Breast epithelium (tissue), 4 donors: ENCODE data around the gene NTN5. TPM values are rescaled to one million over a fixed set of nuclear protein-coding genes. Genes with fewer than 3 reads are reported as not detected.

Experiments
- DNase-seq, 2 donors: peaks; one replicate each; pipeline ENCODE4 v3.0.0-alpha.2; 2019; ENCODE audit warnings: low spot score in 2 of 2
- H3K27ac ChIP-seq, 2 donors: fragments of 200-600 bp; sonication (generic) in 1 of 2; one replicate each; pipeline ENCODE4 v1.5.1; 2016 to 2019; ENCODE audit warnings: mild to moderate bottlenecking in 1 of 2
- H3K27me3 ChIP-seq, 2 donors: fragments of 200-600 bp; sonication (generic) in 1 of 2; one replicate each; pipeline versions ENCODE4 v1.5.1 to v1.6.0; 2017 to 2019; ENCODE audit warnings: control low read depth in 1 of 2, mild to moderate bottlenecking in 1 of 2
- H3K36me3 ChIP-seq: fragments of 200-600 bp; one replicate; pipeline ENCODE4 v1.5.1; 2019
- H3K4me1 ChIP-seq, 2 donors: fragments of 200-600 bp; sonication (generic); one replicate each; pipeline ENCODE4 v1.5.1; 2016 to 2019; ENCODE audit warnings: control low read depth in 1 of 2
- H3K4me3 ChIP-seq, 3 donors: fragments of 200-600 bp; sonication (generic); 1 replicate in 2 of 3; 2 replicates in 1 of 3; pipeline ENCODE4 v1.5.1; 2016 to 2019; ENCODE audit warnings: mild to moderate bottlenecking in 3 of 3, moderate library complexity in 2 of 3
- H3K9me3 ChIP-seq, 2 donors: fragments of 200-600 bp; sonication (generic) in 1 of 2; one replicate each; pipeline ENCODE4 v1.5.1; 2016 to 2019; ENCODE audit warnings: control low read depth in 1 of 2
- POLR2A ChIP-seq: fragments of 450-650 bp; IDR thresholded peaks from one replicate; pipeline ENCODE4 v1.6.1; 2016; ENCODE audit warnings: antibody characterized with exemption, mild to moderate bottlenecking, moderate library complexity
- POLR2AphosphoS5 ChIP-seq, 3 donors: sonication (generic); formaldehyde crosslinking; IDR thresholded peaks; one replicate each; pipeline ENCODE4 v1.6.1; 2017; ENCODE audit warnings: antibody characterized with exemption in 3 of 3
- intact Hi-C: fragments of 100-400 bp; cut with DNase I; formaldehyde crosslinking; loops from one replicate; pipeline ENCODE4 v1.15.1; 2023; ENCODE audit warnings: low total_unique reads
- total RNA-seq, 3 donors: library from RNA; depleted of rRNA; stranded (reverse); fragments of >200 nt; gene quantifications; one replicate each; pipeline ENCODE4 v1.1.0, GENCODE V29; 2016
- TF ChIP-seq, protein P1 (sequence below), 3 donors: fragments of 450-650 bp; IDR thresholded peaks; one replicate each; pipeline ENCODE4 v1.5.1; 2016 to 2017; ENCODE audit warnings: antibody characterized with exemption in 3 of 3, mild to moderate bottlenecking in 3 of 3, moderate library complexity in 3 of 3

NTN5 gene
- total RNA-seq, 3 donors from 2014 or later, result 0.64 to 2.9 (median 2.6) TPM

DNA sequence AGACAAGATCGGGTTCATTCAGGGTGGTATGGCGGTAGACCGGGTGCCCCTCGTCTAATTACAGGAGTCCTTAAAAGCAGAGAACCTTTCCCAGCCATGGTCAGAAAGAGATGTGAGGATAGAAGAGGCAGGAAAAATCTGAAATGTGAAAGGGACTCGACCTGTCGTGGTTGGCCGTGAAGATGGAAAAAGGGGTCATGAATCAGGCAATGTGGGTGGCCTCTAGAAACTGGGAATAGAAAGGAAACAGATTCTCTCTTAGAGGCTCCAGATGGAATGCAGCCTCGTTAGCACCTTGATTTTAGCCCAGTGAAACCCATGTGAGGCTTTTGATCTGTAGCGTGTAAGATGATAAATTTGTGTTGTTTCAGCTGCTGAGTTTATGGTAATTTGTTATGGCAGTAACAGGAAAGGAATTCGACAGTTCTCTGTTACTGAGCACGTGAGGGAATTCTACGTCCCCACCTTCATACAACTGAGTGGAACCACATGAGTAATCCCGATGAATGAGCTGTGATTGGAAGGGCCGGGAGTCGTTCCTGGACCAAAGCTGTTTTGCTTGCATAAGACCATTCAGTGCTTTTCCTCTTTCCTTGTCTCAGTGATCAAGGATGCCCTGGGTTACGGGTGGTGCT, 15.9 kb downstream of the NTN5 start:
- DNase-seq, result no peak

GRCh38 chr19:48654299-48655059, 18.3 kb downstream of the NTN5 start:
- H3K27me3 ChIP-seq, result no peaks in the 10 kb centered on the region
- no peak overlapping the region for H3K4me3 ChIP-seq
- intact Hi-C loops, result no loop called here
- no peaks in the 10 kb centered on the region for H3K9me3 ChIP-seq
- H3K4me1 ChIP-seq, result no peaks in the 10 kb centered on the region
- no peak overlapping the region for H3K27ac ChIP-seq
- no peak for DNase-seq
- no peaks in the 10 kb centered on the region for H3K36me3 ChIP-seq
- TF ChIP-seq POLR2A, result no peak
- no peak for TF ChIP-seq POLR2AphosphoS5 (IDR thresholded peaks at IDR 0.05)
- TF ChIP-seq, protein P1, sequence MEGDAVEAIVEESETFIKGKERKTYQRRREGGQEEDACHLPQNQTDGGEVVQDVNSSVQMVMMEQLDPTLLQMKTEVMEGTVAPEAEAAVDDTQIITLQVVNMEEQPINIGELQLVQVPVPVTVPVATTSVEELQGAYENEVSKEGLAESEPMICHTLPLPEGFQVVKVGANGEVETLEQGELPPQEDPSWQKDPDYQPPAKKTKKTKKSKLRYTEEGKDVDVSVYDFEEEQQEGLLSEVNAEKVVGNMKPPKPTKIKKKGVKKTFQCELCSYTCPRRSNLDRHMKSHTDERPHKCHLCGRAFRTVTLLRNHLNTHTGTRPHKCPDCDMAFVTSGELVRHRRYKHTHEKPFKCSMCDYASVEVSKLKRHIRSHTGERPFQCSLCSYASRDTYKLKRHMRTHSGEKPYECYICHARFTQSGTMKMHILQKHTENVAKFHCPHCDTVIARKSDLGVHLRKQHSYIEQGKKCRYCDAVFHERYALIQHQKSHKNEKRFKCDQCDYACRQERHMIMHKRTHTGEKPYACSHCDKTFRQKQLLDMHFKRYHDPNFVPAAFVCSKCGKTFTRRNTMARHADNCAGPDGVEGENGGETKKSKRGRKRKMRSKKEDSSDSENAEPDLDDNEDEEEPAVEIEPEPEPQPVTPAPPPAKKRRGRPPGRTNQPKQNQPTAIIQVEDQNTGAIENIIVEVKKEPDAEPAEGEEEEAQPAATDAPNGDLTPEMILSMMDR (IDR thresholded peaks at IDR 0.05), result no peak

More for the DNA sequence above, 15.9 kb downstream of the NTN5 start:
- H3K4me3 ChIP-seq, result no peak overlapping the region
- no peaks in the 10 kb centered on the region for H3K36me3 ChIP-seq
- no peaks in the 10 kb centered on the region for H3K9me3 ChIP-seq
- intact Hi-C loops, result no loop called here
- H3K27me3 ChIP-seq, result no peaks in the 10 kb centered on the region
- H3K27ac ChIP-seq, result no peak overlapping the region
- no peak for TF ChIP-seq POLR2A
- TF ChIP-seq, protein P1 (IDR thresholded peaks at IDR 0.05), result no peak
- TF ChIP-seq POLR2AphosphoS5 (IDR thresholded peaks at IDR 0.05), result no peak
- H3K4me1 ChIP-seq, result no peaks in the 10 kb centered on the region

GRCh38 chr19:48651683-48652048, 21.2 kb downstream of the NTN5 start:
- intact Hi-C loops, result no loop called here
- H3K27me3 ChIP-seq, result no peaks in the 10 kb centered on the region
- TF ChIP-seq, protein P1 (IDR thresholded peaks at IDR 0.05), result no peak
- TF ChIP-seq POLR2A, result no peak
- TF ChIP-seq POLR2AphosphoS5 (IDR thresholded peaks at IDR 0.05), result no peak
- H3K4me3 ChIP-seq, result no peak overlapping the region
- no peaks in the 10 kb centered on the region for H3K9me3 ChIP-seq
- H3K4me1 ChIP-seq, result no peaks in the 10 kb centered on the region
- H3K27ac ChIP-seq, result no peak overlapping the region
- no peak for DNase-seq
- H3K36me3 ChIP-seq, result no peaks in the 10 kb centered on the region

- no peaks in the 10 kb centered on the region for H3K9me3 ChIP-seq
- intact Hi-C loops, result no loop called here
- H3K27ac ChIP-seq, result no peak overlapping the region
- DNase-seq, result no peak
- no peaks in the 10 kb centered on the region for H3K4me1 ChIP-seq
- H3K4me3 ChIP-seq, result no peak overlapping the region
- TF ChIP-seq, protein P1 (IDR thresholded peaks at IDR 0.05), result no peak
- no peak for TF ChIP-seq POLR2A
- no peak for TF ChIP-seq POLR2AphosphoS5 (IDR thresholded peaks at IDR 0.05)
- no peaks in the 10 kb centered on the region for H3K36me3 ChIP-seq
- H3K27me3 ChIP-seq, result no peaks in the 10 kb centered on the region
Observed at GRCh38 chr19:48650974-48651682, 21.7 kb downstream of the NTN5 start.

DNA sequence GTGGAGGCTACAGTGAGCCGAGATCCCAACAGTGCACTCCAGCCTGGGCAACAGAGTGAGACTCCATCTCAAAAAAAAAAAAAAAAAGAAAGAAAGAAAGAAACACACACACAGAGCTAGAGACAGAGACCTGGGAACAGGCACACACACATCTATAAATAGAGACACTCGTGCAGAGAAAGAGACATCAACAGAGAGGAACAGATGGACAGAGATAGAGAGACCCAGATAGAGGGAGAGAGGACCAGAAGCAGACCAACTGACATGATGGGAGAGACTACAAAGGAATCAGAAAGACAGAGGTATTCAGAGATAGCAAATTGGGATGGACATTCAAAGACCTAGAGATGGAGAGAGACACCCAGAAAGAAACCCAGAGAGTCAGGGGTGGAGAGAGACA, 24.7 kb downstream of the NTN5 start:
- no peak overlapping the region for H3K4me3 ChIP-seq
- H3K9me3 ChIP-seq, result no peaks in the 10 kb centered on the region
- no peaks in the 10 kb centered on the region for H3K27me3 ChIP-seq
- intact Hi-C loops, result no loop called here
- TF ChIP-seq, protein P1 (IDR thresholded peaks at IDR 0.05), result no peak
- no peak for TF ChIP-seq POLR2AphosphoS5 (IDR thresholded peaks at IDR 0.05)
- no peak for TF ChIP-seq POLR2A
- peaks cover 0 to 4% of the 10 kb centered on the region in 2 donors for H3K4me1 ChIP-seq
- no peak overlapping the region for H3K27ac ChIP-seq
- DNase-seq, result no peak
- H3K36me3 ChIP-seq, result no peaks in the 10 kb centered on the region
